H9 (cell line): ENCODE results near the gene MAPK8. TPM values are rescaled to one million over a fixed set of nuclear protein-coding genes. Genes with fewer than 3 reads are reported as not detected.

Experiments used
- DNase-seq: peaks from one replicate; pipeline ENCODE4 v3.0.0-alpha.2; 2017
- H2AFZ ChIP-seq: one replicate; pipeline ENCODE4 v1.6.1; 2013; ENCODE audit warnings: mild to moderate bottlenecking, low read length, control low read depth, moderate library complexity
- H2AK5ac ChIP-seq: 2 replicates; pipeline ENCODE4 v1.6.1; 2013; ENCODE audit warnings: low read length, control low read depth, mixed read lengths; ENCODE audit not compliant: insufficient read length
- H2BK120ac ChIP-seq: one replicate; pipeline ENCODE4 v1.6.1; 2013; ENCODE audit warnings: low read depth, mild to moderate bottlenecking, low read length, control low read depth, inconsistent platforms; ENCODE audit not compliant: poor library complexity, severe bottlenecking
- H2BK12ac ChIP-seq: 2 replicates; pipeline ENCODE4 v1.6.1; 2013; ENCODE audit warnings: low read length, control low read depth, mixed read lengths, low read depth; ENCODE audit not compliant: insufficient read length
- H2BK15ac ChIP-seq: 2 replicates; pipeline ENCODE4 v1.6.1; 2013; ENCODE audit warnings: low read depth, low read length, control low read depth
- H2BK20ac ChIP-seq: one replicate; pipeline ENCODE4 v1.6.1; 2013; ENCODE audit warnings: low read depth, mild to moderate bottlenecking, low read length, control low read depth, inconsistent platforms; ENCODE audit not compliant: poor library complexity, severe bottlenecking
- H2BK5ac ChIP-seq: 2 replicates; pipeline ENCODE4 v1.6.1; 2013; ENCODE audit warnings: low read length, control low read depth, mixed read lengths; ENCODE audit not compliant: insufficient read length
- H3K14ac ChIP-seq: 2 replicates; pipeline ENCODE4 v1.6.1; 2013; ENCODE audit warnings: low read length, control low read depth; ENCODE audit not compliant: insufficient read depth
- H3K18ac ChIP-seq: 2 replicates; pipeline ENCODE4 v1.6.1; 2013; ENCODE audit warnings: low read depth, mild to moderate bottlenecking, mixed read lengths, low read length, control low read depth; ENCODE audit not compliant: insufficient read length
- H3K23ac ChIP-seq: 2 replicates; pipeline ENCODE4 v1.6.1; 2013; ENCODE audit warnings: low read length, control low read depth, mixed read lengths, low read depth; ENCODE audit not compliant: insufficient read length
- H3K23me2 ChIP-seq: 2 replicates; pipeline ENCODE4 v1.6.1; 2013; ENCODE audit warnings: low read depth, mild to moderate bottlenecking, mixed read lengths, low read length, control low read depth; ENCODE audit not compliant: insufficient read length, poor library complexity, severe bottlenecking
- H3K27ac ChIP-seq: 2 replicates; pipeline ENCODE4 v1.5.1; 2013; ENCODE audit warnings: low read length, control low read depth, mixed read lengths, low read depth; ENCODE audit not compliant: insufficient read length
- H3K27me3 ChIP-seq: 2 replicates; pipeline ENCODE4 v1.6.1; 2013; ENCODE audit warnings: low read length, control low read depth, inconsistent platforms; ENCODE audit not compliant: insufficient read depth
- H3K4ac ChIP-seq: 2 replicates; pipeline ENCODE4 v1.6.1; 2013; ENCODE audit warnings: low read depth, mild to moderate bottlenecking, control low read depth, inconsistent platforms, low read length, moderate library complexity
- H3K4me1 ChIP-seq: 2 replicates; pipeline ENCODE4 v1.6.1; 2013; ENCODE audit warnings: low read length, control low read depth, inconsistent platforms; ENCODE audit not compliant: insufficient read depth
- H3K4me2 ChIP-seq: 2 replicates; pipeline ENCODE4 v1.6.1; 2013; ENCODE audit warnings: low read length, control low read depth, mixed read lengths; ENCODE audit not compliant: insufficient read length, insufficient read depth
- H3K56ac ChIP-seq: 2 replicates; pipeline ENCODE4 v1.6.1; 2013; ENCODE audit warnings: low read depth, mild to moderate bottlenecking, mixed read lengths, low read length, control low read depth; ENCODE audit not compliant: insufficient read length
- H3K79me1 ChIP-seq: 2 replicates; pipeline ENCODE4 v1.6.1; 2013; ENCODE audit warnings: low read depth, mild to moderate bottlenecking, moderate library complexity, low read length, control low read depth, inconsistent platforms; ENCODE audit not compliant: insufficient read depth, poor library complexity, severe bottlenecking
- H3K79me2 ChIP-seq: 2 replicates; pipeline ENCODE4 v1.6.1; 2013; ENCODE audit warnings: low read length, control low read depth, inconsistent platforms; ENCODE audit not compliant: insufficient read depth
- H3K9ac ChIP-seq: 2 replicates; pipeline ENCODE4 v1.6.1; 2013; ENCODE audit warnings: low read length, control low read depth, mixed read lengths; ENCODE audit not compliant: insufficient read length; ENCODE audit errors: extremely low read depth
- H3K9me3 ChIP-seq: one replicate; pipeline ENCODE4 v1.6.1; 2013; ENCODE audit warnings: low read depth, low read length, inconsistent platforms; ENCODE audit not compliant: control insufficient read depth
- H3T11ph ChIP-seq: one replicate; pipeline ENCODE4 v1.6.1; 2013; ENCODE audit warnings: mild to moderate bottlenecking, low read length, control low read depth, inconsistent platforms
- H4K20me1 ChIP-seq: one replicate; pipeline ENCODE4 v1.6.1; 2013; ENCODE audit not compliant: control insufficient read depth, insufficient read length, insufficient read depth
- H4K5ac ChIP-seq: 2 replicates; pipeline ENCODE4 v1.6.1; 2013; ENCODE audit warnings: low read depth, mild to moderate bottlenecking, mixed read lengths, low read length, control low read depth; ENCODE audit not compliant: insufficient read length
- H4K8ac ChIP-seq: replicated peaks from 2 replicates; pipeline ENCODE4 v1.6.1; 2013; ENCODE audit warnings: low read length, control low read depth, mixed read lengths, low read depth; ENCODE audit not compliant: insufficient read length
- H4K91ac ChIP-seq: 2 replicates; pipeline ENCODE4 v1.6.1; 2013; ENCODE audit warnings: low read depth, mild to moderate bottlenecking, moderate library complexity, mixed read lengths, low read length, control low read depth; ENCODE audit not compliant: insufficient read length
- H3K27ac Mint-ChIP-seq, 3 experiments: 2 replicates in 2 of 3; 3 replicates in 1 of 3; pipeline ENCODE4 v1.8.0; 2020 to 2021; ENCODE audit warnings: mixed read lengths in 3 of 3, mild to moderate bottlenecking in 1 of 3, moderate library complexity in 1 of 3
- H3K27me3 Mint-ChIP-seq: 2 replicates; pipeline ENCODE4 v1.8.0; 2021; ENCODE audit warnings: low read depth, mild to moderate bottlenecking, moderate library complexity, mixed read lengths
- H3K36me3 Mint-ChIP-seq, 3 experiments: 2 replicates in 2 of 3; 3 replicates in 1 of 3; pipeline ENCODE4 v1.8.0; 2020 to 2021; ENCODE audit warnings: low read depth in 3 of 3, mixed read lengths in 3 of 3; ENCODE audit not compliant: insufficient read depth in 1 of 3
- H3K4me1 Mint-ChIP-seq, 2 experiments: 2 replicates each; pipeline ENCODE4 v1.8.0; 2020; ENCODE audit warnings: mixed read lengths in 2 of 2
- H3K4me3 Mint-ChIP-seq, 2 experiments: 2 replicates in 1 of 2; 3 replicates in 1 of 2; pipeline ENCODE4 v1.8.0; 2020 to 2021; ENCODE audit warnings: mild to moderate bottlenecking in 2 of 2, mixed read lengths in 2 of 2, moderate library complexity in 1 of 2
- H3K9me3 Mint-ChIP-seq, 2 experiments: 2 replicates in 1 of 2; 3 replicates in 1 of 2; pipeline ENCODE4 v1.8.0; 2020; ENCODE audit warnings: mild to moderate bottlenecking in 2 of 2, mixed read lengths in 2 of 2, moderate library complexity in 1 of 2
- CTCF ChIP-seq: fragments of 200-600 bp; sonication (generic); conservative IDR thresholded peaks from 3 replicates; pipeline ENCODE4 v1.8.0; 2021; ENCODE audit warnings: antibody characterized with exemption, mild to moderate bottlenecking
- WGBS: extraction: QIAGEN DNeasy Blood & Tissue Kit; methylation state at CpG from one replicate; pipeline ENCODE4 v1.1.7; 2013; ENCODE audit warnings: missing lambda C conversion rate, low lambda C conversion rate, mixed read lengths; ENCODE audit not compliant: insufficient read length; ENCODE audit errors: extremely low coverage; 5-methylcytosine and 5-hydroxymethylcytosine counted together
- total RNA-seq: library from RNA; stranded (reverse); gene quantifications from 2 replicates; pipeline ENCODE4 v1.2.1, GENCODE V29; 2021

The MAPK8 gene
- total RNA-seq, 1 experiment from 2014 or later: 52.0 TPM

GRCh38 chr10:48404646-48405045, 98.2 kb downstream of the MAPK8 start:
- Histone ChIP-seq H3K79me1 (no peaks in the 10 kb centered on the region), H4K20me1 (no peaks in the 10 kb centered on the region), H2AK5ac (no peak overlapping the region), H2BK120ac (no peak overlapping the region), H2BK12ac (no peak overlapping the region), H3K14ac (no peak overlapping the region), H3K27ac (no peak overlapping the region), H3K9me3 (no peaks in the 10 kb centered on the region), H3K23me2 (no peaks in the 10 kb centered on the region), H3K18ac (no peak overlapping the region), H3K4me2 (no peak overlapping the region), H3K79me2 (no peaks in the 10 kb centered on the region), H3K4me1 (peaks cover 2% of the 10 kb centered on the region; the same call in 1 of the 2 replicates), H3K4ac (no peak overlapping the region), H2BK15ac (no peak overlapping the region), H3K23ac (no peak overlapping the region), H4K91ac (no peak overlapping the region), H2BK5ac (no peak overlapping the region), H2BK20ac (no peak overlapping the region), H2AFZ (no peak overlapping the region), H3K9ac (no peak overlapping the region), H3K56ac (no peak overlapping the region), H4K8ac (no peak overlapping the region), H3K27me3 (no peaks in the 10 kb centered on the region), H4K5ac (no peak overlapping the region), H3T11ph (no peak overlapping the region)
- Mint-ChIP-seq H3K27ac (no peak overlapping the region), H3K4me3 (no peak overlapping the region), H3K9me3 (no peaks in the 10 kb centered on the region), H3K36me3 (peaks cover 3 to 6% (median 5%) of the 10 kb centered on the region in 3 experiments; a peak in 5 of 7 replicates), H3K27me3 (no peaks in the 10 kb centered on the region), H3K4me1 (peaks cover 18 to 19% of the 10 kb centered on the region in 2 experiments)
- no CpG with 5 or more reads among the region's 4 CpGs for WGBS
- TF ChIP-seq CTCF: no peak
- DNase-seq: no peak
